Natural killer cell (primary cell): Measurements from ENCODE around the gene IKZF2. TPM values are rescaled to one million over a fixed set of nuclear protein-coding genes. Genes with fewer than 3 reads are reported as not detected.

Experiments
- ATAC-seq, 3 donors: fragments of 150-1000 bp in 2 of 3; fragments of 200-7000 bp in 1 of 3; cut with Tn5 transposase; 1 replicate in 1 of 3; 2 replicates in 2 of 3; pipeline ENCODE4 v1.10.0; 2021; ENCODE audit warnings: mild to moderate bottlenecking in 2 of 3, moderate library complexity in 2 of 3
- DNase-seq, 2 donors: peaks; one replicate each; pipeline versions ENCODE4 v3.0.0 to v3.0.0-alpha.2; 2013 to 2021; ENCODE audit warnings: mixed read lengths in 1 of 2
- H3K27ac ChIP-seq: one replicate; pipeline ENCODE4 v1.5.1; 2013; ENCODE audit warnings: mild to moderate bottlenecking, low read length
- H3K27me3 ChIP-seq: one replicate; pipeline ENCODE4 v1.6.1; 2013; ENCODE audit warnings: low read length; ENCODE audit not compliant: control insufficient read depth, insufficient read depth
- H3K36me3 ChIP-seq: one replicate; pipeline ENCODE4 v1.6.1; 2013; ENCODE audit warnings: low read length; ENCODE audit not compliant: control insufficient read depth, insufficient read depth
- H3K4me1 ChIP-seq: one replicate; pipeline ENCODE4 v1.6.1; 2013; ENCODE audit warnings: low read length; ENCODE audit not compliant: control insufficient read depth, insufficient read depth
- H3K4me3 ChIP-seq: one replicate; pipeline ENCODE4 v1.5.1; 2013; ENCODE audit warnings: low read length
- H3K9me3 ChIP-seq: one replicate; pipeline ENCODE4 v1.6.1; 2013; ENCODE audit warnings: low read length; ENCODE audit not compliant: control insufficient read depth, insufficient read depth
- H3K27ac Mint-ChIP-seq, 2 donors: one replicate each; pipeline ENCODE4 v1.8.0; 2022; ENCODE audit warnings: mild to moderate bottlenecking in 2 of 2, mixed read lengths in 2 of 2, moderate library complexity in 1 of 2
- H3K27me3 Mint-ChIP-seq, 2 donors: one replicate each; pipeline ENCODE4 v1.8.0; 2022; ENCODE audit warnings: low read depth in 2 of 2, mixed read lengths in 2 of 2
- H3K36me3 Mint-ChIP-seq: one replicate; pipeline ENCODE4 v1.8.0; 2022; ENCODE audit warnings: mixed read lengths
- H3K4me1 Mint-ChIP-seq, 2 donors: one replicate each; pipeline ENCODE4 v1.8.0; 2022; ENCODE audit warnings: mixed read lengths in 2 of 2
- H3K4me3 Mint-ChIP-seq: one replicate; pipeline ENCODE4 v1.8.0; 2022; ENCODE audit warnings: mild to moderate bottlenecking, moderate library complexity, mixed read lengths
- H3K9me3 Mint-ChIP-seq, 2 donors: one replicate each; pipeline ENCODE4 v1.8.0; 2022; ENCODE audit warnings: mixed read lengths in 2 of 2
- WGBS: methylation state at CpG from one replicate; pipeline ENCODE4 v1.1.7; 2013; ENCODE audit warnings: missing lambda C conversion rate; ENCODE audit not compliant: insufficient coverage; 5-methylcytosine and 5-hydroxymethylcytosine counted together
- intact Hi-C: fragments of 100-400 bp; cut with micrococcal nuclease; formaldehyde crosslinking; loops from one replicate; pipeline ENCODE4 v1.14.2; 2022
- total RNA-seq, 4 donors: library from RNA; stranded (reverse); fragments of 120-200 nt in 1 of 4; gene quantifications; one replicate each; pipeline versions ENCODE4 v1.2.3 to v1.2.4, GENCODE V29; 2013 to 2022
- TF ChIP-seq, protein P1 (sequence below): fragments of 200-600 bp; IDR thresholded peaks from one replicate; pipeline ENCODE4 v1.8.0; 2022; ENCODE audit warnings: antibody characterized with exemption

IKZF2 gene
- total RNA-seq, 3 donors from 2014 or later (not counting 1 experiment from before 2014, with no cell fraction given): 74.4 to 162 (median 133) TPM

GRCh38 chr2:213091765-213092164 is 59.6 kb downstream of the IKZF2 start:
- TF ChIP-seq, protein P1, sequence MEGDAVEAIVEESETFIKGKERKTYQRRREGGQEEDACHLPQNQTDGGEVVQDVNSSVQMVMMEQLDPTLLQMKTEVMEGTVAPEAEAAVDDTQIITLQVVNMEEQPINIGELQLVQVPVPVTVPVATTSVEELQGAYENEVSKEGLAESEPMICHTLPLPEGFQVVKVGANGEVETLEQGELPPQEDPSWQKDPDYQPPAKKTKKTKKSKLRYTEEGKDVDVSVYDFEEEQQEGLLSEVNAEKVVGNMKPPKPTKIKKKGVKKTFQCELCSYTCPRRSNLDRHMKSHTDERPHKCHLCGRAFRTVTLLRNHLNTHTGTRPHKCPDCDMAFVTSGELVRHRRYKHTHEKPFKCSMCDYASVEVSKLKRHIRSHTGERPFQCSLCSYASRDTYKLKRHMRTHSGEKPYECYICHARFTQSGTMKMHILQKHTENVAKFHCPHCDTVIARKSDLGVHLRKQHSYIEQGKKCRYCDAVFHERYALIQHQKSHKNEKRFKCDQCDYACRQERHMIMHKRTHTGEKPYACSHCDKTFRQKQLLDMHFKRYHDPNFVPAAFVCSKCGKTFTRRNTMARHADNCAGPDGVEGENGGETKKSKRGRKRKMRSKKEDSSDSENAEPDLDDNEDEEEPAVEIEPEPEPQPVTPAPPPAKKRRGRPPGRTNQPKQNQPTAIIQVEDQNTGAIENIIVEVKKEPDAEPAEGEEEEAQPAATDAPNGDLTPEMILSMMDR: no peak
- Mint-ChIP-seq H3K4me1 (peaks cover 55 to 57% of the 10 kb centered on the region in 2 donors), H3K27me3 (no peaks in the 10 kb centered on the region), H3K4me3 (no peak overlapping the region), H3K36me3 (no peaks in the 10 kb centered on the region), H3K9me3 (no peaks in the 10 kb centered on the region), H3K27ac (peak overlapping the region in 1 of 2 donors; percentile 62)
- intact Hi-C loops: no loop called here
- WGBS: 90% methylated on average over 2 of the region's 3 CpGs
- no peaks in the 10 kb centered on the region for H3K36me3 ChIP-seq
- no peaks in the 10 kb centered on the region for H3K27me3 ChIP-seq
- H3K4me3 ChIP-seq: no peak overlapping the region
- no peak overlapping the region for H3K27ac ChIP-seq
- H3K4me1 ChIP-seq: no peaks in the 10 kb centered on the region
- ATAC-seq: no peak
- H3K9me3 ChIP-seq: no peaks in the 10 kb centered on the region
- DNase-seq: no peak

DNA sequence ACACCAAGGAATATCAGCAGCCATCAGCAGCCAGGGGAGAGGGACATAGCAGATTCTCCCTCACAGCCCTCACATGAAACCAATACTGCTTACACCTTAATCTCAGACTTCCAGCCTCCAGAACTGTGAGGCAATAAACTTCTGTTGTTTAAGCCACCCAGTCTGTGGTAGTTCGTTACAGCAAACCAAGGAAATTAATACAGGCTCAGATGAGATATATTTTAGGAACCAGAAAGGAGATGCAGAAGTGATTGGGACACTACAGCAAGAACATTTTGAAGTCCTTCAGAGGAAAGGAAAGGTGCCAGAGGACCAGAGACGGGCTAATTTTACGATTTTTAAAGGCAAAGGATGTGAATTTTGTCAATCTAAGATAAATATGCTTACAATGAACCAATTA is 60.6 kb downstream of the IKZF2 start:
- H3K27ac ChIP-seq: no peak overlapping the region
- peak overlapping the region; percentile 17 to 56 for H3K27ac Mint-ChIP-seq

DNA sequence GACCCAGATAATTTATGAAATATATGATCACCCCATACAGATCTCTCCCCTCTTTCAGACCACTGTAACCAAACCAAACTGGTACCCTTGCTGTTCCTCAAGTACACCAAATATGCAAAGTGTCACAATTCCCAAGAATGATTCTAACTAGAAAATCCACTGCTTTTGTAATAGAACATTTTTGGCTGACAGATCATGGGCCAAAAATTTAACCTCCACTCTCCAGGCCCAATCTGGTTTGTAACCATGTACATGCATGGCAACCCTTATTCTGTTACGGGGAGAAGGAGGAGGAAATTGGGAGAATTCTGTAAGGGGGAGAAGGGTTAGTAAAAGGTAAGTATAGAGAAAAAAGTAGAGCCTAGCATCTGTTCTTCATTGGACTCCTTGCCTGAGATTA is 62.0 kb downstream of the IKZF2 start:
- intact Hi-C loops: no loop called here
- no peak for DNase-seq
- no peaks in the 10 kb centered on the region for H3K9me3 ChIP-seq
- H3K36me3 Mint-ChIP-seq: no peaks in the 10 kb centered on the region
- WGBS: 94% methylated on average over 1 of the region's 1 CpG
- no peaks in the 10 kb centered on the region for H3K27me3 Mint-ChIP-seq
- no peak overlapping the region for H3K4me3 ChIP-seq
- no peak overlapping the region for H3K4me3 Mint-ChIP-seq
- H3K27me3 ChIP-seq: no peaks in the 10 kb centered on the region
- H3K36me3 ChIP-seq: no peaks in the 10 kb centered on the region
- H3K27ac Mint-ChIP-seq: peak overlapping the region; percentile 17 to 56
- no peaks in the 10 kb centered on the region for H3K9me3 Mint-ChIP-seq
- H3K4me1 ChIP-seq: peaks cover 4% of the 10 kb centered on the region
- no peak for ATAC-seq
- peaks cover 70 to 74% of the 10 kb centered on the region in 2 donors for H3K4me1 Mint-ChIP-seq
- TF ChIP-seq, protein P1: no peak
- no peak overlapping the region for H3K27ac ChIP-seq

More for the DNA sequence above, 60.6 kb downstream of the IKZF2 start:
- Mint-ChIP-seq H3K36me3 (no peaks in the 10 kb centered on the region), H3K4me3 (no peak overlapping the region), H3K4me1 (peaks cover 64 to 67% of the 10 kb centered on the region in 2 donors), H3K27me3 (no peaks in the 10 kb centered on the region), H3K9me3 (no peaks in the 10 kb centered on the region)
- peaks cover 4% of the 10 kb centered on the region for H3K4me1 ChIP-seq
- DNase-seq (no peak), ATAC-seq (no peak)
- intact Hi-C loops: no loop called here
- no peaks in the 10 kb centered on the region for H3K36me3 ChIP-seq
- WGBS: 86% methylated on average over 3 of the region's 3 CpGs
- TF ChIP-seq, protein P1: no peak
- H3K4me3 ChIP-seq: no peak overlapping the region
- H3K9me3 ChIP-seq: no peaks in the 10 kb centered on the region
- H3K27me3 ChIP-seq: no peaks in the 10 kb centered on the region

GRCh38 chr2:213087040-213087439 is 64.4 kb downstream of the IKZF2 start:
- no peaks in the 10 kb centered on the region for H3K27me3 ChIP-seq
- H3K36me3 Mint-ChIP-seq: no peaks in the 10 kb centered on the region
- H3K27me3 Mint-ChIP-seq: no peaks in the 10 kb centered on the region
- no peak overlapping the region for H3K4me3 ChIP-seq
- intact Hi-C loops: no loop called here
- H3K27ac Mint-ChIP-seq: no peak overlapping the region
- no peaks in the 10 kb centered on the region for H3K9me3 ChIP-seq
- TF ChIP-seq, protein P1: no peak
- no peak for ATAC-seq
- H3K36me3 ChIP-seq: no peaks in the 10 kb centered on the region
- H3K4me1 ChIP-seq: peaks cover 4% of the 10 kb centered on the region
- no peaks in the 10 kb centered on the region for H3K9me3 Mint-ChIP-seq
- no peak for DNase-seq
- no peak overlapping the region for H3K27ac ChIP-seq
- peaks cover 65 to 68% of the 10 kb centered on the region in 2 donors for H3K4me1 Mint-ChIP-seq
- 56% methylated on average over 1 of the region's 3 CpGs for WGBS
- no peak overlapping the region for H3K4me3 Mint-ChIP-seq
